Astrocyte (in vitro differentiated cells and primary cell): ENCODE measurements around the gene UGT2B17. TPM values are rescaled to one million over a fixed set of nuclear protein-coding genes. Genes with fewer than 3 reads are reported as not detected.
"Not testable (repeated sequence)": the region's sequence is repeated elsewhere in the genome, so short reads cannot be mapped to it uniquely, and the experiment has no call there.

Source experiments
- DNase-seq: peaks from one replicate; pipeline ENCODE4 v3.0.0-alpha.2; 2010; ENCODE audit warnings: low read depth
- FAIRE-seq: peaks from 2 replicates; lab custom pipeline; 2011; peaks lifted over from hg19 to GRCh38; lab: Jason Lieb, UNC
- H2AFZ ChIP-seq: 2 replicates; pipeline ENCODE4 v1.6.0; 2012; ENCODE audit warnings: low read depth, low read length, inconsistent platforms
- H3K27ac ChIP-seq: 2 replicates; pipeline ENCODE4 v1.5.1; 2011; ENCODE audit warnings: low read depth, low read length, inconsistent platforms
- H3K27me3 ChIP-seq: 2 replicates; pipeline ENCODE4 v1.6.0; 2011; ENCODE audit warnings: low read length, inconsistent platforms; ENCODE audit not compliant: insufficient read depth
- H3K36me3 ChIP-seq: 2 replicates; pipeline ENCODE4 v1.5.1; 2011; ENCODE audit warnings: low read length, inconsistent platforms; ENCODE audit not compliant: insufficient read depth
- H3K4me1 ChIP-seq: 2 replicates; pipeline ENCODE4 v1.5.1; 2011; ENCODE audit warnings: low read length, inconsistent platforms; ENCODE audit not compliant: insufficient read depth
- H3K4me2 ChIP-seq: 2 replicates; pipeline ENCODE4 v1.6.0; 2012; ENCODE audit warnings: low read length, inconsistent platforms
- H3K4me3 ChIP-seq: 2 replicates; pipeline ENCODE4 v1.5.1; 2011; ENCODE audit warnings: low read depth, mild to moderate bottlenecking, low read length, inconsistent platforms; ENCODE audit not compliant: insufficient read depth
- H3K79me2 ChIP-seq: 2 replicates; pipeline ENCODE4 v1.6.0; 2012; ENCODE audit warnings: mild to moderate bottlenecking, low read length, inconsistent platforms; ENCODE audit not compliant: insufficient read depth
- H3K9ac ChIP-seq: 2 replicates; pipeline ENCODE4 v1.6.0; 2012; ENCODE audit warnings: mild to moderate bottlenecking, low read length, inconsistent platforms
- H3K9me3 ChIP-seq: 2 replicates; pipeline ENCODE4 v1.5.1; 2012; ENCODE audit warnings: low read depth, mild to moderate bottlenecking, low read length, inconsistent platforms; ENCODE audit not compliant: insufficient read depth
- H4K20me1 ChIP-seq: 2 replicates; pipeline ENCODE4 v1.6.0; 2012; ENCODE audit warnings: low read length, inconsistent platforms; ENCODE audit not compliant: insufficient read depth
- H3K27ac Mint-ChIP-seq: one replicate; pipeline ENCODE4 v1.8.0; 2021; ENCODE audit warnings: mild to moderate bottlenecking, mixed read lengths; ENCODE audit not compliant: unreplicated experiment
- H3K27me3 Mint-ChIP-seq: one replicate; pipeline ENCODE4 v1.8.0; 2021; ENCODE audit warnings: low read depth, mixed read lengths; ENCODE audit not compliant: unreplicated experiment
- H3K36me3 Mint-ChIP-seq: one replicate; pipeline ENCODE4 v1.8.0; 2021; ENCODE audit warnings: low read depth, mixed read lengths; ENCODE audit not compliant: unreplicated experiment
- H3K4me1 Mint-ChIP-seq: one replicate; pipeline ENCODE4 v1.8.0; 2021; ENCODE audit warnings: low read depth, mixed read lengths; ENCODE audit not compliant: unreplicated experiment
- H3K4me3 Mint-ChIP-seq: one replicate; pipeline ENCODE4 v1.8.0; 2021; ENCODE audit warnings: mild to moderate bottlenecking, moderate library complexity, mixed read lengths; ENCODE audit not compliant: unreplicated experiment
- H3K9me3 Mint-ChIP-seq: one replicate; pipeline ENCODE4 v1.8.0; 2021; ENCODE audit warnings: mild to moderate bottlenecking, mixed read lengths; ENCODE audit not compliant: unreplicated experiment
- EZH2 ChIP-seq: IDR thresholded peaks from 2 replicates; pipeline ENCODE4 v1.6.1; 2012; ENCODE audit warnings: mild to moderate bottlenecking, low read length, inconsistent platforms; ENCODE audit not compliant: insufficient read depth
- total RNA-seq: library from RNA; stranded (reverse); gene quantifications from 2 replicates; pipeline ENCODE4 v1.2.1, GENCODE V29; 2021
- TF ChIP-seq, protein P1 (sequence below): IDR thresholded peaks from 2 replicates; pipeline ENCODE4 v1.5.1; 2011; ENCODE audit warnings: low read depth, mild to moderate bottlenecking, inconsistent platforms, low read length, moderate library complexity; ENCODE audit not compliant: insufficient read depth

Gene UGT2B17
- total RNA-seq, 1 donor from 2014 or later: not detected

DNA sequence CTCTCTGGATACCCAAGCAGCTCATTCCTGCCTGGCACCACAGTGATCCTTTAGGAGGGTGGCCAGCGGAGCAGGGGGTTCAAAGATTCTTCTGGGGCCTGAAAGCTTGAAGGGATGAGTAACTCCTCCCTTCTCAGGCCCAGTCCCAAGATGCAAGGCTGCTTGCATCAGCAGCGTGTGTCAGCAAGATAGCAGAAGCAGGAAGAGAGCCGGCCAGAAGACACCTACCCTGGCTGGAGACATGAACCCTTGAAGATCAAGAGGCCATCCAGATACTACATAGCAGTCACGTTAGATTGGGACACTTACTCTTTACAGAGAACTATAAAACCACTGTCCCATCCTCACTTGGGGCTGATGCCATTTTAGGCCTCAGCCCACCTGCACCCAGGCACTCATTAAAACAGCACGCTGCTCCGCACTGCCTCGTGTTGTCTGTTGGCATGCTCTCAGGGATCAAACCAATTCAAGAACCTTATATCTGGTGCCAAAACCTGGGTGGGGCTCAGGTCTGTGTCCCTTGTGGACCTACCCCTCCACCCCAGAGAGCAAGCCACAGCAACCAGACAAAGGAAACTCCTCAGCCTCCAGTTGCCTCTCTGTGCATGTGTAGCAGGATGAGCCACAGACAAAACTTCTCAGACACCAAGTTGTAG lies 6.5 kb downstream of the UGT2B17 start:
- Histone ChIP-seq H2AFZ (no peak overlapping the region), H3K4me1 (no peaks in the 10 kb centered on the region), H3K79me2 (no peaks in the 10 kb centered on the region), H4K20me1 (no peaks in the 10 kb centered on the region), H3K9ac (no peak overlapping the region), H3K4me2 (no peak overlapping the region), H3K27ac (no peak overlapping the region), H3K9me3 (no peaks in the 10 kb centered on the region), H3K27me3 (no peaks in the 10 kb centered on the region), H3K36me3 (no peaks in the 10 kb centered on the region), H3K4me3 (no peak overlapping the region)
- Mint-ChIP-seq H3K4me1 (peaks cover 3% of the 10 kb centered on the region), H3K9me3 (no peaks in the 10 kb centered on the region), H3K36me3 (no peaks in the 10 kb centered on the region), H3K4me3 (no peak overlapping the region), H3K27me3 (no peaks in the 10 kb centered on the region), H3K27ac (no peak overlapping the region)
- no peak for DNase-seq
- no peak for TF ChIP-seq EZH2
- TF ChIP-seq, protein P1, sequence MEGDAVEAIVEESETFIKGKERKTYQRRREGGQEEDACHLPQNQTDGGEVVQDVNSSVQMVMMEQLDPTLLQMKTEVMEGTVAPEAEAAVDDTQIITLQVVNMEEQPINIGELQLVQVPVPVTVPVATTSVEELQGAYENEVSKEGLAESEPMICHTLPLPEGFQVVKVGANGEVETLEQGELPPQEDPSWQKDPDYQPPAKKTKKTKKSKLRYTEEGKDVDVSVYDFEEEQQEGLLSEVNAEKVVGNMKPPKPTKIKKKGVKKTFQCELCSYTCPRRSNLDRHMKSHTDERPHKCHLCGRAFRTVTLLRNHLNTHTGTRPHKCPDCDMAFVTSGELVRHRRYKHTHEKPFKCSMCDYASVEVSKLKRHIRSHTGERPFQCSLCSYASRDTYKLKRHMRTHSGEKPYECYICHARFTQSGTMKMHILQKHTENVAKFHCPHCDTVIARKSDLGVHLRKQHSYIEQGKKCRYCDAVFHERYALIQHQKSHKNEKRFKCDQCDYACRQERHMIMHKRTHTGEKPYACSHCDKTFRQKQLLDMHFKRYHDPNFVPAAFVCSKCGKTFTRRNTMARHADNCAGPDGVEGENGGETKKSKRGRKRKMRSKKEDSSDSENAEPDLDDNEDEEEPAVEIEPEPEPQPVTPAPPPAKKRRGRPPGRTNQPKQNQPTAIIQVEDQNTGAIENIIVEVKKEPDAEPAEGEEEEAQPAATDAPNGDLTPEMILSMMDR: no peak
- FAIRE-seq: no peak

DNA sequence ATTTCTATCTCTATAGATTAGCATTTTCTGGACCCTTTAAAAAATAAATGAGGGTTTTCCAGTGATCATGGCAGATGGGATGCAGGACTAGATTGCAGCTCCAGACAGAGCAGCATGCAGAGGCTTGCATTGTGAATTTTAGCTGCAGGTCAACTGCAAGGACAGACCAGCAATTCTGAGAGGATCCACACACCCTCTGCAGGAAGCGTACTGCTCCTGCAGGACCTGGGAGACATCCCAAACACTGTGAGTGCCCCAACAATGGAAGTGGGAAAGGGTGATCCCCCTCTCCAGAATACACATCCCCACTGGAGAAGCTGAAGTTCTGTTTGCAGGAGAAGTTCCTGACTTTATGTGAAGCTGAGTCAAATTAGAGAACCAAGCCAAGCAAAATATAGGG lies 7.1 kb downstream of the UGT2B17 start:
- not testable (repeated sequence) for H3K27ac Mint-ChIP-seq, H3K27me3 Mint-ChIP-seq, FAIRE-seq, H3K4me1 ChIP-seq, H3K36me3 Mint-ChIP-seq, H3K9me3 Mint-ChIP-seq, H3K9me3 ChIP-seq, H2AFZ ChIP-seq, H4K20me1 ChIP-seq, H3K4me3 ChIP-seq, H3K27ac ChIP-seq, H3K4me3 Mint-ChIP-seq, H3K4me2 ChIP-seq, H3K27me3 ChIP-seq, H3K36me3 ChIP-seq, DNase-seq, H3K9ac ChIP-seq, H3K4me1 Mint-ChIP-seq, H3K79me2 ChIP-seq

DNA sequence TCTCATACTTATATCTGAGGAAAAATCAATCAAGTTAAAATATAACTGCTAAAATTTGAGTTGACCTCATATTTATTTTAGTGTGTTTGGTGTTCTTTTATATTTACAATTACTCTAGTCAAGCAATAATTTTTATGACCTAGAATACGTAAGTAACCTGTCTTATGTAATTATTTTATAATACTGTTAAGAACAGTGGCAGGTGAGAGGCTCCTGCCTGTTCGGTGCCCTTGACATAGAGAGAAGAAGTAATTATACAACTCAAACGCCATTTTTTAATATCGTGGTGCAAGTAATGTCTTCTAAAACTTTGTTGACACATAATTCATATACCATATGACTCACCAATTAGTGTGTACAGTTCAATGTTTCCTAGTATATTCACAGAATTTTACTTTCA lies 7.6 kb downstream of the UGT2B17 start:
- not testable (repeated sequence) for H3K36me3 Mint-ChIP-seq, FAIRE-seq, H3K27me3 ChIP-seq

DNA sequence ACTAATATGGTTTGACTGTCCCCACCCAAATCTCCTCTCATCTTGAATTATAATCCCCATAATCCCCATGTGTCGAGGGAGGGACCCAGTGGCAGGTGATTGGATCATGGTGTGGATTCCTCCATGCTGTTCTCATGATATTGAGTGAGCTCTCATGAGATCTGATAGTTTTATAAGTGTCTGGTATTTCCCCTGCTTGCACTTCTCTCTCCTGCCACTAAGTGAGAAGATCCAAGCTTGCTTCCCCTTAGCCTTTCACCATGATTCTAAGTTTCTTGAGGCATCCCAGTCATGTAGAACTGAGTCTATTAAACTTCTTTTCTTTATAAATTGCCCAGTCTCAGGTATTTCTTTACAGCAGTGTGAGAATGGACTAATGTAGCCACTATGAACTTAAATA lies 9.8 kb downstream of the UGT2B17 start:
- H3K4me3 Mint-ChIP-seq, H3K27me3 Mint-ChIP-seq, H3K9me3 Mint-ChIP-seq, H2AFZ ChIP-seq, DNase-seq, H3K4me3 ChIP-seq, H3K79me2 ChIP-seq, H3K9me3 ChIP-seq, H3K27me3 ChIP-seq, H3K4me1 Mint-ChIP-seq, H4K20me1 ChIP-seq, H3K36me3 Mint-ChIP-seq, H3K4me2 ChIP-seq, H3K36me3 ChIP-seq, H3K27ac Mint-ChIP-seq, H3K9ac ChIP-seq, H3K4me1 ChIP-seq, H3K27ac ChIP-seq, FAIRE-seq: not testable (repeated sequence)

More for the DNA sequence above, 7.6 kb downstream of the UGT2B17 start:
- not testable (repeated sequence) for H3K4me2 ChIP-seq, H3K27ac ChIP-seq, H3K4me3 ChIP-seq, H4K20me1 ChIP-seq, H3K79me2 ChIP-seq, H3K4me1 ChIP-seq, H3K9ac ChIP-seq, H3K27ac Mint-ChIP-seq, H3K9me3 Mint-ChIP-seq, DNase-seq, H3K27me3 Mint-ChIP-seq, H3K4me3 Mint-ChIP-seq, H3K9me3 ChIP-seq, H3K36me3 ChIP-seq, H3K4me1 Mint-ChIP-seq, H2AFZ ChIP-seq

DNA sequence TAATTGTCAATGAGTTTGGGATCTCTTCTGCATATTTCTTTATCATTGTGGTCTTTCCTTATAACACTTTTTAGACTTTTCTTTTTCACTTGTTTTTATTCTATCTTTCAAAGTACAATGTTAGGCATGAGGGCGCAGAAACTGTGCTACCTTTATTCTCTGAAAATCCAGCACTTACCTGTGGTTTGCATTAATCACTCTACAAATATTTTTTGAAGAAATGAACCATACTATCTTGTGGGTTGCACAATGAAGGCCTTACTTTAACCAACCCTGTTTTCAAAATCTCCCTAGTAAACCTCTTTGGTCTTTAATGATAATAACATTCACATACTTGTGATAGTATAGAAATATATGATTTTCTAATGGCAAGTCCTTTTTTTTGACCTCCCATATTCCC lies 11.0 kb downstream of the UGT2B17 start:
- not testable (repeated sequence) for H3K9me3 Mint-ChIP-seq, H3K4me3 ChIP-seq, H3K36me3 Mint-ChIP-seq, H3K4me1 Mint-ChIP-seq, H3K27me3 Mint-ChIP-seq, H3K4me2 ChIP-seq, H3K4me1 ChIP-seq, H4K20me1 ChIP-seq, H3K36me3 ChIP-seq, H3K9ac ChIP-seq, H3K27ac ChIP-seq, H3K9me3 ChIP-seq, H3K27ac Mint-ChIP-seq, H3K27me3 ChIP-seq, DNase-seq, FAIRE-seq, H3K4me3 Mint-ChIP-seq, H3K79me2 ChIP-seq, H2AFZ ChIP-seq
